HepG2 (cell line): ENCODE data around the gene METTL26. TPM values are rescaled to one million over a fixed set of nuclear protein-coding genes. Genes with fewer than 3 reads are reported as not detected.

Experiments
- ARNTL ChIP-seq: sonication (generic); formaldehyde crosslinking; IDR thresholded peaks from 2 replicates; pipeline ENCODE4 v1.4.0; 2020; ENCODE audit warnings: mild to moderate bottlenecking, missing genetic modification reagents
- ATF7 ChIP-seq, 2 experiments: fragments of 450-650 bp in 1 of 2; sonication (generic) in 1 of 2; formaldehyde crosslinking in 1 of 2; IDR thresholded peaks; 2 replicates each; pipeline versions ENCODE4 v1.4.0 to v1.6.1; 2016 to 2020; ENCODE audit warnings: antibody characterized with exemption in 1 of 2, mild to moderate bottlenecking in 1 of 2, missing genetic modification reagents in 1 of 2
- FOSL1 ChIP-seq: sonication (generic); formaldehyde crosslinking; IDR thresholded peaks from 2 replicates; pipeline ENCODE4 v1.9.0; 2021; ENCODE audit warnings: missing genetic modification reagents, borderline replicate concordance
- GABPB1 ChIP-seq: IDR thresholded peaks from 2 replicates; pipeline ENCODE4 v1.6.1; 2016; ENCODE audit warnings: mild to moderate bottlenecking, missing genetic modification reagents, moderate library complexity, missing compliant biosample characterization
- HOXA5 ChIP-seq: sonication (generic); formaldehyde crosslinking; IDR thresholded peaks from 2 replicates; pipeline ENCODE4 v1.4.0; 2020; ENCODE audit warnings: missing genetic modification reagents
- KLF9 ChIP-seq: IDR thresholded peaks from 2 replicates; pipeline ENCODE4 v1.6.1; 2016; ENCODE audit warnings: low read depth
- MAF1 ChIP-seq: sonication (generic); formaldehyde crosslinking; IDR thresholded peaks from 2 replicates; pipeline ENCODE4 v1.5.0; 2020; ENCODE audit warnings: missing genetic modification reagents, borderline replicate concordance
- MAFF ChIP-seq: IDR thresholded peaks from 2 replicates; pipeline ENCODE4 v1.6.1; 2011; ENCODE audit warnings: low read depth, low read length, improper control_type of control experiment
- MEF2D ChIP-seq: sonication (generic); formaldehyde crosslinking; IDR thresholded peaks from 2 replicates; pipeline ENCODE4 v1.5.1; 2020; ENCODE audit warnings: mild to moderate bottlenecking, missing genetic modification reagents
- PAWR ChIP-seq: sonication (generic); formaldehyde crosslinking; IDR thresholded peaks from 2 replicates; pipeline ENCODE4 v1.4.0; 2020; ENCODE audit warnings: missing genetic modification reagents, mild to moderate bottlenecking, borderline replicate concordance
- RBM22 ChIP-seq: fragments of 200-400 bp; formaldehyde crosslinking; optimal IDR thresholded peaks from 2 replicates; pipeline ENCODE3; 2017; ENCODE audit warnings: mild to moderate bottlenecking, low read length, moderate library complexity
- SNAPC2 ChIP-seq: sonication (generic); formaldehyde crosslinking; IDR thresholded peaks from 2 replicates; pipeline ENCODE4 v1.8.1; 2022; ENCODE audit warnings: mild to moderate bottlenecking, missing genetic modification reagents
- ZBTB7A ChIP-seq: sonication (generic); formaldehyde crosslinking; IDR thresholded peaks from 2 replicates; pipeline ENCODE4 v1.8.0; 2022; ENCODE audit warnings: mild to moderate bottlenecking, missing genetic modification reagents
- ZBTB7B ChIP-seq: sonication (generic); formaldehyde crosslinking; IDR thresholded peaks from 2 replicates; pipeline ENCODE4 v1.4.0; 2020; ENCODE audit warnings: missing genetic modification reagents
- ZFP1 ChIP-seq: IDR thresholded peaks from 2 replicates; pipeline ENCODE4 v1.6.1; 2016
- ZNF317 ChIP-seq: sonication (generic); formaldehyde crosslinking; IDR thresholded peaks from 2 replicates; pipeline ENCODE4 v1.5.0; 2020; ENCODE audit warnings: mild to moderate bottlenecking, missing genetic modification reagents
- ZNF34 ChIP-seq: sonication (generic); formaldehyde crosslinking; IDR thresholded peaks from 2 replicates; pipeline ENCODE4 v1.4.0; 2020; ENCODE audit warnings: mild to moderate bottlenecking, missing genetic modification reagents, borderline replicate concordance
- ZNF777 ChIP-seq: sonication (generic); formaldehyde crosslinking; IDR thresholded peaks from 2 replicates; pipeline ENCODE4 v1.4.0; 2020; ENCODE audit warnings: missing genetic modification reagents
- ZNF792 ChIP-seq: IDR thresholded peaks from 2 replicates; pipeline ENCODE4 v1.6.1; 2016
- ZNF83 ChIP-seq: sonication (generic); formaldehyde crosslinking; IDR thresholded peaks from 2 replicates; pipeline ENCODE4 v1.4.0; 2020; ENCODE audit warnings: missing genetic modification reagents, mild to moderate bottlenecking, borderline replicate concordance
- ZNF878 ChIP-seq: sonication (generic); formaldehyde crosslinking; IDR thresholded peaks from 2 replicates; pipeline ENCODE4 v1.8.1; 2023; ENCODE audit warnings: mild to moderate bottlenecking, missing genetic modification reagents, moderate library complexity
- polyA plus RNA-seq, 8 experiments: library from polyadenylated mRNA; depleted of rRNA in 3 of 8; stranded (reverse) in 7 of 8; unstranded in 1 of 8; fragments of >200 nt; fragmentation: Illumina TruSeq in 4 of 8; extraction: Trizol in 4 of 8; gene quantifications; 2 replicates each; pipeline versions ENCODE4 v1.2.1 to v1.2.3, GENCODE V29; 2011 to 2016; ENCODE audit warnings: low read depth in 4 of 8, missing spikeins in 1 of 8, mixed read lengths in 1 of 8; ENCODE audit not compliant: insufficient read depth in 1 of 8
- total RNA-seq, 5 experiments: library from RNA; depleted of rRNA; stranded (reverse); fragments of >200 nt; fragmentation: Illumina TruSeq; extraction: Trizol; gene quantifications; 2 replicates each; pipeline ENCODE4 v1.2.3, GENCODE V29; 2016; ENCODE audit warnings: low read depth in 1 of 5
- TF ChIP-seq, protein P1 (sequence below): sonication (generic); formaldehyde crosslinking; IDR thresholded peaks from 2 replicates; pipeline ENCODE4 v1.9.0; 2021; ENCODE audit warnings: missing genetic modification reagents, borderline replicate concordance
- TF ChIP-seq, protein P2 (sequence below): IDR thresholded peaks from 2 replicates; pipeline ENCODE4 v1.6.1; 2016; ENCODE audit warnings: mild to moderate bottlenecking, missing biosample characterization, missing genetic modification reagents
- TF ChIP-seq, protein P3 (sequence below): sonication (generic); formaldehyde crosslinking; IDR thresholded peaks from 2 replicates; pipeline ENCODE4 v1.5.0; 2020; ENCODE audit warnings: missing genetic modification reagents
- TF ChIP-seq, protein P4 (sequence below): sonication (generic); formaldehyde crosslinking; IDR thresholded peaks from 2 replicates; pipeline ENCODE4 v1.4.0; 2020; ENCODE audit warnings: missing genetic modification reagents

METTL26 gene
- total and polyA plus RNA-seq, 2 of the 13 experiments (the other 11 are each of a cell fraction or from before 2014, with no cell fraction given), result 65.5 to 70.1 TPM

DNA sequence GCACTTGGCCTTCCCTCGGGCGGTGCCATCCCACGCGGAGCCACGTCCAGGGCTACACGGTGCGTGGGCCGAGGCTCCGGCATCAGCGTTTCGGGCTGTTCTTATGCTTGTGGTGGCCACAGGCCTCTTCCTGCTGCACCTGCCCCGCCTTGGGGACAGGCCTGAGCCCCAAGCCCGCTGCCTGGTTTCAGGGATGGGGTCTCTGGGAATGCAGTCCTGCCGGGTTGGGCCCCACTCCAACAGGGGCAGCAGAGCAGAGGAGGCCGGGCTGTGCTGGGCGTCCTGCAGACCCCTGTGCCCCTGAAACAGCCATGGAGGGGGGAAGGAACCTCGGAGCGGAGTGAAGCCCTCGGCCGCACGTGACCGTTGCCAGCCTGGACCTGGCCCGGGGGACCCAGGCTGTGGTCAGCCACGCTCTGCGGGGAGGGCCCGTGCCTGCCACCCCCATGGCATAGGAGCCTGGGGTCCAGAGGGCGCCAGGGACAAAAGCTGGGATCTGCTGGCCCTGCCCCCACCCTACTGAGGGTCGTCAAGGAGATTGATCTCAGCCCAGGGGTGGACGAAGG is 5.8 kb downstream of the METTL26 start (continued):
- TF ChIP-seq, protein P1, sequence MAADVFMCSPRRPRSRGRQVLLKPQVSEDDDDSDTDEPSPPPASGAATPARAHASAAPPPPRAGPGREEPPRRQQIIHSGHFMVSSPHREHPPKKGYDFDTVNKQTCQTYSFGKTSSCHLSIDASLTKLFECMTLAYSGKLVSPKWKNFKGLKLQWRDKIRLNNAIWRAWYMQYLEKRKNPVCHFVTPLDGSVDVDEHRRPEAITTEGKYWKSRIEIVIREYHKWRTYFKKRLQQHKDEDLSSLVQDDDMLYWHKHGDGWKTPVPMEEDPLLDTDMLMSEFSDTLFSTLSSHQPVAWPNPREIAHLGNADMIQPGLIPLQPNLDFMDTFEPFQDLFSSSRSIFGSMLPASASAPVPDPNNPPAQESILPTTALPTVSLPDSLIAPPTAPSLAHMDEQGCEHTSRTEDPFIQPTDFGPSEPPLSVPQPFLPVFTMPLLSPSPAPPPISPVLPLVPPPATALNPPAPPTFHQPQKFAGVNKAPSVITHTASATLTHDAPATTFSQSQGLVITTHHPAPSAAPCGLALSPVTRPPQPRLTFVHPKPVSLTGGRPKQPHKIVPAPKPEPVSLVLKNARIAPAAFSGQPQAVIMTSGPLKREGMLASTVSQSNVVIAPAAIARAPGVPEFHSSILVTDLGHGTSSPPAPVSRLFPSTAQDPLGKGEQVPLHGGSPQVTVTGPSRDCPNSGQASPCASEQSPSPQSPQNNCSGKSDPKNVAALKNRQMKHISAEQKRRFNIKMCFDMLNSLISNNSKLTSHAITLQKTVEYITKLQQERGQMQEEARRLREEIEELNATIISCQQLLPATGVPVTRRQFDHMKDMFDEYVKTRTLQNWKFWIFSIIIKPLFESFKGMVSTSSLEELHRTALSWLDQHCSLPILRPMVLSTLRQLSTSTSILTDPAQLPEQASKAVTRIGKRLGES (CRISPR knock-in tag), result 0 out of 2 replicates have a peak, but pooled peaks have one; percentile 63
- TF ChIP-seq MAFF (no peak), ZBTB7B (0 out of 2 replicates have a peak, but pooled peaks have one; percentile 55), ZBTB7A (CRISPR knock-in tag) (peak; percentile 86), MAF1 (CRISPR knock-in tag) (peak; percentile 63; the same call in 1 of the 2 replicates), ZNF878 (CRISPR knock-in tag) (peak; percentile 72; the same call in 1 of the 2 replicates), RBM22 (peak; percentile 4), ZNF317 (CRISPR knock-in tag) (0 out of 2 replicates have a peak, but pooled peaks have one; percentile 13), KLF9 (no peak), GABPB1 (CRISPR knock-in tag) (no peak), FOSL1 (CRISPR knock-in tag) (no peak), ZNF777 (peak; percentile 55; the same call in 1 of the 2 replicates), SNAPC2 (0 out of 2 replicates have a peak, but pooled peaks have one; percentile 19), ZFP1 (no peak), MEF2D (CRISPR knock-in tag) (0 out of 2 replicates have a peak, but pooled peaks have one; percentile 29), HOXA5 (CRISPR knock-in tag) (0 out of 2 replicates have a peak, but pooled peaks have one; percentile 74), ZNF792 (CRISPR knock-in tag) (0 out of 2 replicates have a peak, but pooled peaks have one; percentile 10), ZNF34 (CRISPR knock-in tag) (peak; percentile 31; the same call in 1 of the 2 replicates), ARNTL (CRISPR knock-in tag) (peak; percentile 79), PAWR (CRISPR knock-in tag) (0 out of 2 replicates have a peak, but pooled peaks have one; percentile 80), ZNF83 (CRISPR knock-in tag) (0 out of 2 replicates have a peak, but pooled peaks have one; percentile 21), ATF7 (IDR thresholded peaks at IDR 0.05) (no peak), ATF7 (CRISPR knock-in tag; IDR thresholded peaks at IDR 0.05) (peak; percentile 21; the same call in 1 of the 2 replicates)
- TF ChIP-seq, protein P2, sequence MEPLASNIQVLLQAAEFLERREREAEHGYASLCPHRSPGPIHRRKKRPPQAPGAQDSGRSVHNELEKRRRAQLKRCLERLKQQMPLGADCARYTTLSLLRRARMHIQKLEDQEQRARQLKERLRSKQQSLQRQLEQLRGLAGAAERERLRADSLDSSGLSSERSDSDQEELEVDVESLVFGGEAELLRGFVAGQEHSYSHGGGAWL, result peak; percentile 46; the same call in 1 of the 2 replicates
- TF ChIP-seq, protein P3, sequence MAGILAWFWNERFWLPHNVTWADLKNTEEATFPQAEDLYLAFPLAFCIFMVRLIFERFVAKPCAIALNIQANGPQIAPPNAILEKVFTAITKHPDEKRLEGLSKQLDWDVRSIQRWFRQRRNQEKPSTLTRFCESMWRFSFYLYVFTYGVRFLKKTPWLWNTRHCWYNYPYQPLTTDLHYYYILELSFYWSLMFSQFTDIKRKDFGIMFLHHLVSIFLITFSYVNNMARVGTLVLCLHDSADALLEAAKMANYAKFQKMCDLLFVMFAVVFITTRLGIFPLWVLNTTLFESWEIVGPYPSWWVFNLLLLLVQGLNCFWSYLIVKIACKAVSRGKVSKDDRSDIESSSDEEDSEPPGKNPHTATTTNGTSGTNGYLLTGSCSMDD, result no peak
- TF ChIP-seq, protein P4, sequence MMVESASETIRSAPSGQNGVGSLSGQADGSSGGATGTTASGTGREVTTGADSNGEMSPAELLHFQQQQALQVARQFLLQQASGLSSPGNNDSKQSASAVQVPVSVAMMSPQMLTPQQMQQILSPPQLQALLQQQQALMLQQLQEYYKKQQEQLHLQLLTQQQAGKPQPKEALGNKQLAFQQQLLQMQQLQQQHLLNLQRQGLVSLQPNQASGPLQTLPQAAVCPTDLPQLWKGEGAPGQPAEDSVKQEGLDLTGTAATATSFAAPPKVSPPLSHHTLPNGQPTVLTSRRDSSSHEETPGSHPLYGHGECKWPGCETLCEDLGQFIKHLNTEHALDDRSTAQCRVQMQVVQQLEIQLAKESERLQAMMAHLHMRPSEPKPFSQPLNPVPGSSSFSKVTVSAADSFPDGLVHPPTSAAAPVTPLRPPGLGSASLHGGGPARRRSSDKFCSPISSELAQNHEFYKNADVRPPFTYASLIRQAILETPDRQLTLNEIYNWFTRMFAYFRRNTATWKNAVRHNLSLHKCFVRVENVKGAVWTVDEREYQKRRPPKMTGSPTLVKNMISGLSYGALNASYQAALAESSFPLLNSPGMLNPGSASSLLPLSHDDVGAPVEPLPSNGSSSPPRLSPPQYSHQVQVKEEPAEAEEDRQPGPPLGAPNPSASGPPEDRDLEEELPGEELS, result 0 out of 2 replicates have a peak, but pooled peaks have one; percentile 25
